Erythroblast (primary cell): ENCODE data around the gene PLEKHJ1.

Experiments used
- GATA1 ChIP-seq: IDR thresholded peaks from 2 replicates; pipeline ENCODE4 v1.6.1; 2011; ENCODE audit warnings: low read depth, mild to moderate bottlenecking, control low read depth, low read length, moderate library complexity
- POLR2A ChIP-seq: IDR thresholded peaks from 2 replicates; pipeline ENCODE4 v1.6.1; 2011; ENCODE audit warnings: mild to moderate bottlenecking, low read length

DNA sequence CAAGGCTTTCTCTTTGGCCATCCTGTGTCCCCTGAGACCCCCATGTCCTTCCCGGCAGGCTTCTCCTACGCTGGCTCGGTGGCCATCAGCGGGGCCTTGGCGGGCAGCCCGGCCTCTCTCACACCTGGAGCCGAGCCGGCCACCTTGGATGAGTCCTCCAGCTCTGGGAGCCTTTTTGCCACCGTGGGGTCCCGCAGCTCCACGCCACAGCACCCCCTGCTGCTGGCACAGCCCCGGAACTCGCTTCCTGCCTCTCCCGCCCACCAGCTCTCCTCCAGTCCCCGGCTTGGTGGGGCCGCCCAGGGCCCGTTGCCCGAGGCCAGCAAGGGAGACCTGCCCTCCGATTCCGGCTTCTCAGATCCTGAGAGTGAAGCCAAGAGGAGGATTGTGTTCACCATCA is 14.2 kb downstream of the PLEKHJ1 start:
- TF ChIP-seq POLR2A (no peak), GATA1 (no peak)
